DMS53 treated with DMSO at 0.1 percent for 48 hours (cell line): ENCODE measurements around the gene PCDHGA11.
"Not testable (repeated sequence)": the region's sequence is repeated elsewhere in the genome, so short reads cannot be mapped to it uniquely, and the experiment has no call there.

ENCODE experiments used
- DNase-seq: peaks from one replicate; lab custom pipeline; 2025; ENCODE audit not compliant: unreplicated experiment; lab: John Stamatoyannopoulos, UW

The PCDHGA11 gene

DNA sequence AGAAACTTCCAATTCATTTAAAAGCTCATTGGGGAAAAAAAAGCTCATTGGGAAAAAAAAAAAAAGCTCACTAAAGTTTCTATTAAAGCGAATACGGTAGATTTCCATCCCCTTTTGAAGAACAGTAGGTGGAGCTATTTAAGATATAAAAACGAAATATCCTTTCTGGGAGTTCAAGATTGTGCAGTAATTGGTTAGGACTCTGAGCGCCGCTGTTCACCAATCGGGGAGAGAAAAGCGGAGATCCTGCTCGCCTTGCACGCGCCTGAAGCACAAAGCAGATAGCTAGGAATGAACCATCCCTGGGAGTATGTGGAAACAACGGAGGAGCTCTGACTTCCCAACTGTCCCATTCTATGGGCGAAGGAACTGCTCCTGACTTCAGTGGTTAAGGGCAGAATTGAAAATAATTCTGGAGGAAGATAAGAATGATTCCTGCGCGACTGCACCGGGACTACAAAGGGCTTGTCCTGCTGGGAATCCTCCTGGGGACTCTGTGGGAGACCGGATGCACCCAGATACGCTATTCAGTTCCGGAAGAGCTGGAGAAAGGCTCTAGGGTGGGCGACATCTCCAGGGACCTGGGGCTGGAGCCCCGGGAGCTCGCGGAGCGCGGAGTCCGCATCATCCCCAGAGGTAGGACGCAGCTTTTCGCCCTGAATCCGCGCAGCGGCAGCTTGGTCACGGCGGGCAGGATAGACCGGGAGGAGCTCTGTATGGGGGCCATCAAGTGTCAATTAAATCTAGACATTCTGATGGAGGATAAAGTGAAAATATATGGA is 9.7 kb downstream of the PCDHGA11 start, which contains the start of gene PCDHGA12:
TSS of gene PCDHGA12 (plus strand) at position 176 of the 782 bp plus-strand sequence. CDS start at position 429, 253 bp downstream.
- no peak for DNase-seq

DNA sequence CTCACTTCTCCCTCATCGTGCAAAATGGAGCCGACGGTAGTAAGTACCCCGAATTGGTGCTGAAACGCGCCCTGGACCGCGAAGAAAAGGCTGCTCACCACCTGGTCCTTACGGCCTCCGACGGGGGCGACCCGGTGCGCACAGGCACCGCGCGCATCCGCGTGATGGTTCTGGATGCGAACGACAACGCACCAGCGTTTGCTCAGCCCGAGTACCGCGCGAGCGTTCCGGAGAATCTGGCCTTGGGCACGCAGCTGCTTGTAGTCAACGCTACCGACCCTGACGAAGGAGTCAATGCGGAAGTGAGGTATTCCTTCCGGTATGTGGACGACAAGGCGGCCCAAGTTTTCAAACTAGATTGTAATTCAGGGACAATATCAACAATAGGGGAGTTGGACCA is 10.4 kb downstream of the PCDHGA11 start:
- no peak for DNase-seq

DNA sequence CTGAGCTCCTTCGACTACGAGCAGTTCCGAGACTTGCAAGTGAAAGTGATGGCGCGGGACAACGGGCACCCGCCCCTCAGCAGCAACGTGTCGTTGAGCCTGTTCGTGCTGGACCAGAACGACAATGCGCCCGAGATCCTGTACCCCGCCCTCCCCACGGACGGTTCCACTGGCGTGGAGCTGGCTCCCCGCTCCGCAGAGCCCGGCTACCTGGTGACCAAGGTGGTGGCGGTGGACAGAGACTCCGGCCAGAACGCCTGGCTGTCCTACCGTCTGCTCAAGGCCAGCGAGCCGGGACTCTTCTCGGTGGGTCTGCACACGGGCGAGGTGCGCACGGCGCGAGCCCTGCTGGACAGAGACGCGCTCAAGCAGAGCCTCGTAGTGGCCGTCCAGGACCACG is 11.5 kb downstream of the PCDHGA11 start:
- DNase-seq = not testable (repeated sequence)

DNA sequence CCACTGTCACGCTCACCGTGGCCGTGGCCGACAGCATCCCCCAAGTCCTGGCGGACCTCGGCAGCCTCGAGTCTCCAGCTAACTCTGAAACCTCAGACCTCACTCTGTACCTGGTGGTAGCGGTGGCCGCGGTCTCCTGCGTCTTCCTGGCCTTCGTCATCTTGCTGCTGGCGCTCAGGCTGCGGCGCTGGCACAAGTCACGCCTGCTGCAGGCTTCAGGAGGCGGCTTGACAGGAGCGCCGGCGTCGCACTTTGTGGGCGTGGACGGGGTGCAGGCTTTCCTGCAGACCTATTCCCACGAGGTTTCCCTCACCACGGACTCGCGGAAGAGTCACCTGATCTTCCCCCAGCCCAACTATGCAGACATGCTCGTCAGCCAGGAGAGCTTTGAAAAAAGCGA is 11.9 kb downstream of the PCDHGA11 start:
- DNase-seq = not testable (repeated sequence)

DNA sequence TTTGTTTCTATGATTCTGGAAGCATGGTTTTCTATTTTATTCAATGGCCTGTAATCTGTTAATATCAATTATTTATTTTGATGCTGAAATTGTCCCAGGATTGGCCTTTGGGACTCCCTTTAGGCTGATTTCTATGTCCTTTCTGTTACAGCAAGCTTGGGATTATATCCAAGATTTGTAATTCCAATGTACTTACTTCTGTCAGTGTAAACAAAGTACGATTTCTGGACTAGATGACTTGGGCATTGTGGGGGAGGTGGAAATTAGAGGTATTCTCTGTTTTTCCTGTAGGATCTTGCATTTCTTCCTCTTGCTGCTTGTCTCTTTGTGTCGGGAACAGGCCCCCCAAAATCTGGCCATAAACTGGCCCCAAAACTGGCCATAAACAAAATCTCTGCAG is 13.2 kb downstream of the PCDHGA11 start:
- DNase-seq = no peak

DNA sequence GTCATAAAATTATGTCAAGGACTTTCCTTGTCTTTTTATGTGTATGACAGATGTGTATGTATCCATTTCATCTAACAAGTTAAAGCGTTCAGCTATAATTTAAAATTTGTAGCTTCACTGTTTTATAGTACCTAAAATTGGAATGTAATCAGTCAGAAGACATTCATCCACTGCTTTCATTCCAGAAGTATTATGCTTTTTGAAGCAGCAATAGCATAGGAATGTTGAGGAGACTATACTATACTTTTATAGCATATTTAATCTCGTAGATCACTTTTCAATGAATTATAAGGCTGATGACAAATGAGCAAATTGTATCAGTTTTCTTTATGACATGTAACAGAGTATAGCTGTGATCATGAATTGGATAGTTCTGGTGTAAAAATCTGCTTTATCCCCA is 16.4 kb downstream of the PCDHGA11 start:
- DNase-seq = no peak

DNA sequence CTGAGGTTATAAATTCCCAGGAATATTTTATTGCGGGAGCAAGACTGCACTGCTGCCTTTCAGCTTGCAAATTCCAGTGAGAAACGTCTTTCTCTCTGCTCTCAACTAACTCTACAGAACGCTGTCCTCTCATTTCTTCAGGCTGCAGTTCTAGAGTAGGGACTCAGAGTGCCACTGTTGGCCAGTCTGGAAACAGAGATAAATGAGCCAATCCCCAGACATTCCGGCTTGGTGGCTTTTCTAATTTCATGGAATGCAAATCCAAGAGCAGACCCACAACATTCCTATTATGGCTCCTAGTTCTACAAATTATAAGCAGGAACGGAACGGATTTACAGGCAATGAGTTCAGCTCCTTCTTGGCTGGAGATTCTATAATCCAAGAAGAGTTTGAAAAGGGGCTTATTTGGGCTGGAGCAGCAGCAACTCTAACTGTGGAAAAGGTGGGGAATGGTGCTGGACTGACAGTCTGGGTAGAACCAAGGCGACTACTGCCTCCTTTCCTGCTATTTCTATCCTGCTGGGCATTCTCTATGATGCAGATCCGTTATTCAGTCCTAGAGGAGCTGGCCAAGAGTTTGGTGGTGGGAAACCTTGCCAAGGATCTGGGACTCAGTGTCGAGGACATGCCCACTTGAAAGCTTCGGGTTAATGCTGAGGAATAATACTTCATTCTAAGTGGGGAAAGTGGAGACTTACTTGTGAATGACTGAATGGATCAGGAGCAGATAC is 18.7 kb downstream of the PCDHGA11 start:
- DNase-seq = no peak

DNA sequence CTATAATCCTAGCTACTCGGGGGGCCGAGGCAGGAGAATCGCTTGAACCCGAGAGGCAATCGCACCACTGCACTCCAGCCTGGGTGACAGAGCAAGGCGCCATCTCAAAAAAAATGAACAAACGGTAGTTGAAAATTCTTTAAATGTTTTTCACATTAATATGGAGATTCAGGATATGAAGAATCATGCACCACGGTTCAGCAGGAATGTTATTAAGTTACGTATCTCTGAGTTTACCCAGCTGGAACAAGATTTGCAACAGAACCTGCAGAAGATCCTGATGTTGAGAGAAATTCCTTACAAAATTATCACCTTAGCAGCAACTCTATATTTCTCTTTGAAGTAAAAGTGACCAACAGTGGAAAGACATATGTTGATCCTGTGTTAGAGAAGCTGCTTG is 19.5 kb downstream of the PCDHGA11 start:
- no peak for DNase-seq

DNA sequence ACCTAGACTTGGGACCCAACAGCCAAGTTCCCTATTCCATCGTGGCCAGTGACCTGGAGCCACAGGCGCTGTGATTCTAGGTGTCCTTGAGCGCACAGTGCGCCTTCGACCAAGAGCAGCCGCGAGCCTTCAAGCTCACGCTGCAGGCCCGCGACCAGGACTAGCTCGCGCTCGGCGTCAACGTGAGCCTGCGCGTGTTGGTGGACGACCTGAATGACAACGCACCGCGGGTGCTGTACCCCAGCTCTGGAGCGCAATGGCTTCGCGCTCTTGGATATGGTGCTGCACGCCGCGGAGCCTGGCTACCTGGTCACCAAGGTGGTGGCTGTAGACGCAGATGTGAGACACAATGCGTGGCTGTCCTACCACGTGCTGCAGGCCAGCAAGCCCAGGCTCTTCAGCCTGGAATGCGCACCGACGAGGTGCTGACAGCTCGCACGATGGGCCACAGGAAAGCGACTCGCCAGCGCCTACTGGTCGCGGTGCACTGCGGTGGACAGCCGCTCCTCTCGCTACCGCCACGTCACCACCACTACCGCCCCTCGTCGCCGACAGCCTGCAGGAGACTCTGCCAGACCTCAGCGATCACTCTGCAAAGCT is 20.8 kb downstream of the PCDHGA11 start:
- DNase-seq = no peak

DNA sequence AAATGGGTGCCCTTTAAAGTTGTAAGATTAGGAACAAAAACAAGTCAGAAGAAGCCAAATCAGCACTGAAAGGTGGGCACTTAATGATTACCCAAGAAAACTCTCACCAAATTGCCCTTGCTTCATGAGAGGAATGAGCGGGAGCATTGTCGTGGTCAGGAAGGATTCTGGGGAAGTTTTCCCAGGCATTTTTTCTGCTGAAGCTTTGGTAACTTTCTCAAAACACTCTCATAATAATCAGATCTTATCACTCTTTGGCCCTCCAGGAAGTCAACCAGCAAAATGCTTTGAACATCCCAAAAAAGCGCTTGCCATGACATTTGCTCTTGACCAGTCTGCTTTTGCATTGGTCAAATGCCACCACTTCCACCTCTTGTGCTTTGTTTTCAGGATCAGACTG is 44.5 kb downstream of the PCDHGA11 start:
- no peak for DNase-seq
